G401 (cell line): Measurements from ENCODE around the gene SCAMP1. TPM values are rescaled to one million over a fixed set of nuclear protein-coding genes. Genes with fewer than 3 reads are reported as not detected.
"Not testable (repeated sequence)": the region's sequence is repeated elsewhere in the genome, so short reads cannot be mapped to it uniquely, and the experiment has no call there.

Source experiments
- DNase-seq: peaks from one replicate; pipeline ENCODE4 v3.0.0-alpha.2; 2015; ENCODE audit warnings: low spot score
- in situ Hi-C: cut with HindIII; loops from 2 replicates; pipeline ENCODE4 v1.10.0; 2016; ENCODE audit warnings: low sequenced_read_pairs, mixed read lengths
- total RNA-seq: library from RNA; depleted of rRNA; stranded (reverse); fragments of >200 nt; shearing (Covaris generic); gene quantifications from 2 replicates; pipeline ENCODE4 v1.2.3, GENCODE V29; 2014

The SCAMP1 gene
- total RNA-seq, 1 experiment from 2014 or later: 49.7 TPM

DNA sequence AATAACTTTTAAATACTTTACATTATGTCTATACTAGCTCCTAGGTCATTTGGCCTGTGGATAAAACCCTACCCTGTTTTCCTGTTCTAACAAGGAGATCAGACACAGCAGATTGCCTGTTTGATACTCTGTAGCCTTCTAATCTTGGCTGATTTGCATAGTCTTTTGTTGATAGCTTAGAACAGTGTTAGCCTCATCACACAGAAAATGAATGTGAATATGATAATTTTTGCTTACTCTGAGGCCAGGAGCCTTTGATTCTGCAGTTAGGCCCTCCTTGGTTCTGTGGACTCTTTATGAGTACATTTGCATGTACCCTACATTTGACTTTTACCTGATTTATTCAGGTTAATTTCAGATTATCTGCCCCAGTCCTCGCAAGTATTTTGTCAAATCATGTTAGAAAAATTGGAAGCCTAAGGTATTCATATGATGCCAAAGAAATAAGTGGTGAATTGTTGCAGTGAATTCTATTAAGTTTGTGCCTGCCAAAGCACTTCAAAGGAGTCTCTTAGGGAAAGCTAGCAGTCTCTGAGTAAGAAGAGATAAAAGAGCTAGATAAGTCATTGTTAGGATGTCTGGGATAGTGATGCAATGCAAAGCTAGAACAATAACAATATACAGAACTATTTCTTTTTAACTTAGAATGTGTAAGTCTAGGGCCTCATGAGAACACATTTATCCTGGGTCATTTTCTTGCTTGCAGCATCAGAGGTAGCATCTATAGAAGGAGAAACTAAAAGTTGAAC is 56.4 kb downstream of the SCAMP1 start:
- no peak for DNase-seq
- in situ Hi-C loops: no loop called here

GRCh38 chr5:78419396-78419795 is 59.0 kb downstream of the SCAMP1 start:
- no peak for DNase-seq
- in situ Hi-C loops: no loop called here

DNA sequence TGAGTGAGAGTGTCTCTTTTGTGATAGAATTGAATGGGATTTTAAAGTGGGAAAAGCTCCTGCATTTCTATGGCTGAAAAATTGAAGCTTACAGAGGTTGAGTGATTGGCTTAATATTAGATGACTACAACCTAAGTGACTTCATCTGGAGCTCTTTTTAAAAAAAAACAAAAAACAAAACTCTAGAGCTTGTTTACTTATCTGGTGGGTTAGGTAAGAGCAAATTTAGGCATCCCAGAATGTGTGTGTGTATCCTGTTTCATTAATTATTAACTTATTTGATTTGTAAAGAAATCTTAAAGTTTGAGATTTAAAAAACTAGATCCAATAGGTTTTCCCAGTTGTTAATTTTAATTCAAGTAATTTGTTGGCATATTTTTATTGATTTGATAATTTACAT is 60.1 kb downstream of the SCAMP1 start:
- in situ Hi-C loops: no loop called here

DNA sequence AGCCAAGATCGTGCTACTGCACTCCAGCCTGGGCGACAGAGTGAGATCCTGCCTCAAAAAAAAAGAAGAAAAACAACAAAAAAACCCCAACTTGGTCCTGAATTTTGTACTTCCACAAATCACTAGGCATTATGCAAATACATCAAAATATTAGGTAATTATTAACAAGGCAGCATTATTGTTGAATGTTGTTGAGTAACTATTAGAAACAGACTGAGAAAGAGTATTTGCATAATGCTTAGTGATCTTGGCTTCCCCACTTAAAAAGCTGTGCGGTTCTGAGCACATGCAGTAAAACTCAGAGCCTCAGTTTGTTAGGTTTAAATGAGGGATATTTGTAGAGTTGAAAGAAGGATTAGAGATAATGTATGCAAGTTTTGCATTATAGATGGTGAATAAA is 64.2 kb downstream of the SCAMP1 start:
- in situ Hi-C loops: no loop called here
- DNase-seq: no peak

More for the DNA sequence above, 60.1 kb downstream of the SCAMP1 start:
- DNase-seq: no peak

- peak; percentile 20 for DNase-seq
- in situ Hi-C loops: no loop called here
Measured at GRCh38 chr5:78429332-78429980, 69.0 kb downstream of the SCAMP1 start.

GRCh38 chr5:78430866-78431265 is 70.4 kb downstream of the SCAMP1 start:
- in situ Hi-C loops: no loop called here
- DNase-seq: no peak

DNA sequence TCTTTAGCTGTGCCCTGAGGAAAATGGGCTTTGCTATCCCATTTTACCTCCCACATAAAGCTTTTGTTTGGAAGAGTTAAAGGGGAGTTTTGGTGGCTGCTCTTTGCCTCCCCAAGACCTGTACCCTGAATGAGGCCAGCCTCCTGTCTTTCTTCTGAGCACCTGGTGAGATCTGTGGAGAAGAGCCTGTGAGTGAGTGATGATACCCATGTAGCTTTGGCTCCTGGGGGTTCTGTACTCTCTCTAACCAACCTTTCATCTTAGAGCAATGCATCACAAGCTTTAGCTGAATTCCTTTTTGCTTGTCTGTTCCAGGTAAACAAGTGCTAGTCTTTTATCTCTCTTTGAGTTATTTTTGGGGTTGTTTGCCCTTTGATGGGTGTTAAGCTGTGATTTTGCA is 73.6 kb downstream of the SCAMP1 start:
- no peak for DNase-seq
- in situ Hi-C loops: no loop called here

- no peak for DNase-seq
- in situ Hi-C loops: no loop called here
Measured at GRCh38 chr5:78447775-78448424, 87.5 kb downstream of the SCAMP1 start.

DNA sequence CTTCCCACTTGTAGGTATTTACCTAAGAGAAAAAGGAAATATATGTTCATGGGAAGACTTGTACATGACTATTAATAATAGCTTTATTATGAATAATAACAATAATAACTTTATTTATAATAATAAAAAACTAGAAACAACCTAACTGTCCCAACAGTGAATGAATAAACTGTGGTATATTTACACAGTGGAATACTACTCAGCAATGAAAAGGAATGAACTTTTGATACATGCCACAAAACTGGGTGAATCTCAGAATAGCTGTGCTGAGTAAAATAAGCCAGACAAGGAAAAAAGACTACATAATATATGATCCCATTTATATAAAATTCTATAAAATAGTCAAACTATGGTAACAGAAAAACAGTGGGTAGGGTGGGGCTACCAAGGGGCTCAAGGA is 88.7 kb downstream of the SCAMP1 start:
- no peak for DNase-seq
- in situ Hi-C loops: no loop called here

DNA sequence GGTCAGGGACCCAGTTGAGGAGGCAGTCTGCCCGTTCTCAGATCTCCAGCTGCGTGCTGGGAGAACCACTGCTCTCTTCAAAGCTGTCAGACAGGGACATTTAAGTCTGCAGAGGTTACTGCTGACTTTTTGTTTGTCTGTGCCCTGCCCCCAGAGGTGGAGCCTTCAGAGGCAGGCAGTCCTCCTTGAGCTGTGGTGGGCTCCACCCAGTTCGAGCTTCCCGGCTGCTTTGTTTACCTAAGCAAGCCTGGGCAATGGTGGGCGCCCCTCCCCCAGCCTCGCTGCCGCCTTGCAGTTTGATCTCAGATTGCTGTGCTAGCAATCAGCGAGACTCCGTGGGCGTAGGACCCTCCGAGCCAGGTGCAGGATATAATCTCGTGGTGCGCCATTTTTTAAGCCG is 97.1 kb downstream of the SCAMP1 start:
- DNase-seq, in situ Hi-C loops: not testable (repeated sequence)

- no peak for DNase-seq
- in situ Hi-C loops: no loop called here
Measured at GRCh38 chr5:78458843-78459242, 98.4 kb downstream of the SCAMP1 start.

- in situ Hi-C loops: no loop called here
- no peak for DNase-seq
Measured at GRCh38 chr5:78467140-78467539, 106.7 kb downstream of the SCAMP1 start.

- in situ Hi-C loops: no loop called here
- DNase-seq: peak; percentile 24
Measured at GRCh38 chr5:78467752-78468357, 107.4 kb downstream of the SCAMP1 start.

- in situ Hi-C loops: no loop called here
- no peak for DNase-seq
Measured at GRCh38 chr5:78471896-78472295, 111.5 kb downstream of the SCAMP1 start.

GRCh38 chr5:78472469-78473106 is 112.2 kb downstream of the SCAMP1 start:
- no peak for DNase-seq
- in situ Hi-C loops: no loop called here

DNA sequence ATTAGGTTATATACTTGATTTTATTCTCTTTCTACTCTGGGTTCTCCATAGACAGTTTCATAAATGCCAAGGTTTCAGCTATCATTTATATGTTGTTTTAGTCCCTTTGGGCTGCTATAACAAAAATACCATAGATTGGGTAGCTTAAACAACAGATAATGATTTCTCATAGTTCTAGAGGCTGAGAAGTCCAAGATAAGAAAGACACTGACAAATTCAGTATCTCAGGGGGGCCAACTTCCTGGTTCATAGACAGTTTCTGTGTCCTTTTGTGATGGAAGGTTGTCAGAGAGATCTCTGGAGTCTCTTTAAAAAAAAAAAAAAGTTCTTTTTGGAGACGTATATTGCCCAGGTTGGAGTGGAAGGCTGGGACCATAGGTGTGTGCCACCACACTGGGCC is 113.3 kb downstream of the SCAMP1 start:
- no peak for DNase-seq
- in situ Hi-C loops: no loop called here

DNA sequence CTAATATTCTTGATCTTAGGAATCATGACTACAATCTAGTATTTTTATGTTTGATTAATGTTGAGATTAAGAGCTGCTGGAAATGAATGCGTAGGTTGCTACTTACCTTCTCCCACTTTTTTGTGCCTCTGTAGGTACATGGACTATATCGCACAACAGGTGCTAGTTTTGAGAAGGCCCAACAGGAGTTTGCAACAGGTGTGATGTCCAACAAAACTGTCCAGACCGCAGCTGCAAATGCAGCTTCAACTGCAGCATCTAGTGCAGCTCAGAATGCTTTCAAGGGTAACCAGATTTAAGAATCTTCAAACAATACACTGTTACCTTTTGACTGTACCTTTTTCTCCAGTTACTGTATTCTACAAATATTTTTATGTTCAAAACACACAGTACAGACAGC is 115.0 kb downstream of the SCAMP1 start:
- in situ Hi-C loops: no loop called here
- DNase-seq: no peak

- no peak for DNase-seq
- in situ Hi-C loops: no loop called here
Measured at GRCh38 chr5:78476795-78477194, 116.4 kb downstream of the SCAMP1 start.

DNA sequence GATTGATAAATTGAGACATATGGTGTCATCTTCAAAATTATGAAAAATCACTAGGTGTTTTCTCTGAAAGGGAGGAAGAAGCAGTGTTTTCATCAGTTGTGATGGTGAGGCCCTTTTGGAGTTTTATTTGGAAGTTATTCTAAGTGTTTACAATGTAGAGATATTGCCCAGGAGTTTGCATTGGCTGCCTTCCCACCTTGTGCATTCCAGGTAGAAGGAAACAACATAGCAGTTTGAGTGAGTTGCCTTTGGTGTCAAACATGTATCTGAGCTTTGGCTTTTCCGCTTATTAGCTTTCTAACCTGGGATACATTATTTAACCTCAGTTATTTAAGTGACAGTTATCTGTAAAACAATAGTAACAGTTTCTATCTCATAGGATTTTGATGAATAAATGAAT is 122.5 kb downstream of the SCAMP1 start:
- no peak for DNase-seq
- in situ Hi-C loops: no loop called here
